Stimulated activated CD8-positive, alpha-beta memory T cell treated with anti-CD3 and anti-CD28 coated beads, Interleukin-7, amount 100 ng/mL, for 4 hours (primary cell): ENCODE data around the gene CRTC1.
A peak's percentile ranks its signal among the peaks of the same experiment; 100 is the strongest.
"Not testable (repeated sequence)": the region's sequence is repeated elsewhere in the genome, so short reads cannot be mapped to it uniquely, and the experiment has no call there.

Experiments used
- DNase-seq, 2 donors: peaks; one replicate each; pipeline ENCODE4 v3.0.0-alpha.2; 2020; ENCODE audit warnings: low read depth in 2 of 2

Gene CRTC1

GRCh38 chr19:18800079-18800478, 116.6 kb downstream of the CRTC1 start:
- no peak for DNase-seq

DNA sequence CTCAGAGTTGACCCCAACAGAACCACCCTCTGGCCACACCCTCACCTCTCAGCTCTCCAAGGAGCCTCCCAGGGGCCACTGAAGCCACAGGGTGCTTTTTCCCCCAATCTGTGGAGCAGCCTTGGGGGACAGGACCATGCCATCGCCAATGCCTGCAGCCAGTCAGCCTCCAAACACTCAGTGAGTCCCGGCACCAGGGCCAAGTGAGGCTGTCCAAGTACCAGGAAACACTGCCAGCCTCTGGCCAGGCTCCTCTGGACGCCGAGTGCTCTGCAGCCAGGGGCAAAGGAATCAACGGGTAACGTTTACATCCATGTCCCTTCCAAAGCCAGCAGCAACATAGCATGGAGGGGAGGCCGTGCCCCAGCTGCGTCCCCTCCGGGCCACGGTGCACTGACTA, 117.2 kb downstream of the CRTC1 start:
- DNase-seq = no peak

- no peak for DNase-seq
Observed at GRCh38 chr19:18802354-18802753, 118.9 kb downstream of the CRTC1 start.

- no peak for DNase-seq
Observed at GRCh38 chr19:18803550-18804138, 120.2 kb downstream of the CRTC1 start.

DNA sequence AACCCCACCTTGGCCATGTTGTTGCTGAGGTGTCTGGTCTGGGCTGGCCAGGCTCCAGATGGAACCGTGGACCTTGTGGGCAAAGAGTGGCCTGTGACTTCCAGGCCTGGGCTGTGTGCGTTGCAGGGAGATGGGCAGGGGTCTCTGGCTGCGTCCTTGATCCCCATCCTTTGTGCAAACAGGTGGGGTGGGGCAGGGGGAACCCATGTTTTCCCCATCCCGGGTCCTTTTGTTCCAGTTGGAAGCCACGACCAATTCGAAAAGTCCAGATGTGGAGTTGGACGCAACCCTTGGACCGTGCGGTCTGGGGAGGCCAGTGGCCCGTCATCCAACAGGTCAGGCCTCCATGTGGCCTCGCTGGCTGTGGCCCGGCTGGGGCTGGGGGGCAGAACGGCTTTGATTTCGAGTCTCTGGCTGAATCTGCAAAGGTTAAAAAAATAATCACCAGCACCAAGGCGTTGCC, 120.7 kb downstream of the CRTC1 start:
- DNase-seq = no peak

DNA sequence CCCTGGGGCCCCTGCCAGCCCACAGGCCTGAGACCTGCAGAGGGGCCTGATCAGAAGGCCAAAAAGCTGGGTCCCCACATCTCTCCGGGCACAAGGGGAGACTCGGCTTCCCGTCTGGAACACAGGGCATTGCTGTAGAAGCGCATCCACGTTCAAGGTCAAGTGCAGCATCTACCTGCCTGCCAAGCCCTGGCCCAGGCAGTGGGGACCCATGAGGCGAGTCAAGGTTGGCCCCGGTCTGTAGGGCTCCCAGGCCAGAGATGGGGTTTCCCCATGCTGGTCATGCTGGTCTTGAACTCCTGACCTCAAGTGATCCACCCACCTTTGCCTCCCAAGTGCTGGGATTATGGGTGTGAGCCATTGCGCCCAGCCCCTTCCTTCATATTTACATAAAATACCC, 121.2 kb downstream of the CRTC1 start:
- no peak for DNase-seq

GRCh38 chr19:18807861-18808331, 124.4 kb downstream of the CRTC1 start:
- no peak for DNase-seq

DNA sequence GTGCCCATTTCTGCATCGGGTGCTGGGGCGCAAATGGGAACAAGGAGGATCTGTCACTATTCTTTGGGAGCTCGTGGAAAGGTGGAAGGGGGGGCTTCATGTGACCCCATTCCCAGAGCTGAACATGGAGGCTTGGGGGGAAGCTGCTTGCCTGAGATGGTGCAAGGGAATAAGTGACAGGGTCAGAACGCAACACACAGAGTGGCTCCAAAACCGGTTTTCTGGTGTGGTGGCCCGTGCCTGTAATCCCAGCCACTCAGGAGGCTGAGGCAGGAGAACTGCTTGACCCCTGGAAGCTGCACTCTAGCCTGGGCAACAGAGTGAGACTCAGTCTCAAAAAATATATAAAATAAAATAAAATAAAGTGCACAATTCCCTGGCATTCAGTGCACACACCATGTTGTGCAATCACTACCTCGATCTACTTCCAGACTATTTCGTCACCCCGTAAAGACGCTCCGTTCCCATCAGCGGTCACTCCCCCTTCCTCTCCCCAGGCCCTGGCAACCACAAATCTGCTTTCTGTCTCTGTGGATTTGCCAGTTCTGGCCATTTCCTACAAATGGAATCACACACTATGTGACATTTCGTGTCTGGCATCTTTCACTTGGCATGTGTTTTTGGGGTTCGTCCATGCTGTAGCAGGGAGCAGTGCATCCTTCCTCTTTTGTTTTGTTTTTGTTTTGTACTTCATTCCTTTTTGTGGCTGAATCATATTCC, 125.8 kb downstream of the CRTC1 start:
- no peak for DNase-seq

DNA sequence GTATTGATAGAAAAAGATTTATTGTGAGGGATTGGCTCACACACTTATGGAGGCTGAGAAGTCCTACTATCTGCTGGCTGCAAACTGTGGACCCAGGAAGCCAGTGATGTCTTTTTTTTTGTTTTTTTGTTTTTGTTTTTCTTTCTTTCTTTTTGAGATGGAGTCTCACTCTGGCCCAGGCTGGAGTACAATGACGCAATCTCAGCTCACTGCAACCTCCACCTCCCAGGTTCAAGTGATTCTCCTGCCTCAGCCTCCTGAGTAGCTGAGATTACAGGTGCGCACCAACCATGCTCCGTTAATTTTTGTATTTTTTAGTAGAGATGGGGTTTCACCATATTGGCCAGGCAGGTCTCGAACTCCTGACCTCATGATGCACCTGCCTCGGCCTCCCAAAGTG, 128.2 kb downstream of the CRTC1 start:
- DNase-seq = not testable (repeated sequence)

DNA sequence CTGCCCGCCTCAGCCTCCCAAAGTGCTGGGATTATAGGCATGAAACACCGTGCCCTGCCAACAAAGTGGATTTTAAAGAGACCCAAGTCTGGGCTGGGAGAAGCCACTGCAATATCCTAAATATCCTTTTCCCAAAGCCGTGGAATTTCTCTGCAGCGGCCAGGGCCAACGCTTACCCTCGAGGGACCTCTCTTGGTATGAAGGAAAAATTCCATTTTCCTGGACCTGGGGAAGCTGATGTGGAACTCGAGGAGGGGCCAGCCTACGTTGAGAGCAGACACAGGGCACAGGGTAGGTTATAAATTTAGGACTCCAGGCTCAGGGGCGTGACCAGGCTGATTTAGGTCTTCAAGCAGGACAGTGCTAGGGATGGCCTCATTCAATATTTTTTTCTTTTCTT, 130.6 kb downstream of the CRTC1 start:
- no peak for DNase-seq

GRCh38 chr19:18815673-18816072, 132.2 kb downstream of the CRTC1 start:
- DNase-seq = no peak

DNA sequence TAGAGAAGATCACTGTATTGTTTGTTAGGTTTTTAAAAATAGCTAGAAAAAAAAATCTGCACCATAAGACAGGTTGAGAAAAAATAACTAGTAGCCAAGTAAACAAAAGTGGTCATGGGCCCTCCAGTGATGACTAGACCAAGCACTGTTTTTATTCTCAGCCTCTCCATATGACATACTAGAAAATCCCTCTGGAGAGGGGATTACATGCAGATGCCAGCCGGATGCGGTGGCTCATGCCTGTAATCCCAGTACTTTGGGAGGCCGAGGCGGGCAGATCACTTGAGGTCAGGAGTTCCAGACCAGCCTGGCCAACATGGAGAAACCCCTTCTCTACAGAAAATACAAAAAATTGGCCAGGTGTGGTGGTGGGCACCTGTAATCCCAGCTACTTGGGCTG, 133.2 kb downstream of the CRTC1 start:
- DNase-seq = not testable (repeated sequence)

GRCh38 chr19:18817574-18817973, 134.1 kb downstream of the CRTC1 start:
- no peak for DNase-seq

DNA sequence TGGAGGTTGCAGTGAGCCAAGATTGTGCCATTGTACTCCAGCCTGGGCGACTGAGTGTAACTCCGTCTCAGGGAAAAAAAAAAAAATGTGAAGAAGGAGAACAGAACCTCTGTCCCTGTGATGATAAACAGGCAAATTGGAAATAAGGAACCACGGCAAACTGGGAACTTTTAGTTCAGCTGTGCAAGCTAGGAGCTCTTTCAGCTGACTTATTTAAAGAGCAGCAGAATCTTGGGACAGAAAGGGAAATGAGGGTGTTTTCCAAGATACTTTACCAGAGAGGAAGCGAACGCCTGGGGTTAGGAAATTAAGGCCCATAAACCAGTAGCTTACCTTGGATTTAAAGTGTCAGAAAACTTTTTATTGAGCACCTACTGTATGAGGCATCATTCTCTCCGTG, 145.3 kb downstream of the CRTC1 start:
- no peak for DNase-seq

- no peak for DNase-seq
Observed at GRCh38 chr19:18830488-18830887, 147.0 kb downstream of the CRTC1 start.

- peak; percentile 89 to 98 for DNase-seq
Observed at GRCh38 chr19:18831524-18832305, 148.2 kb downstream of the CRTC1 start, which contains the start of gene UPF1. TSS of gene UPF1 (plus strand) at chr19:18831959. CDS start at chr19:18832210, 251 bp downstream.
